H1 (cell line): ENCODE measurements around the gene NRXN3. TPM values are rescaled to one million over a fixed set of nuclear protein-coding genes. Genes with fewer than 3 reads are reported as not detected.

Experiments used
- HDAC2 ChIP-seq, 2 experiments: fragments of 300-600 bp in 1 of 2; sonication (generic) in 1 of 2; IDR thresholded peaks; 2 replicates each; pipeline ENCODE4 v1.6.1; 2011 to 2012; ENCODE audit warnings: low read depth in 2 of 2, low read length in 2 of 2, mild to moderate bottlenecking in 2 of 2, moderate library complexity in 2 of 2, borderline replicate concordance in 1 of 2, inconsistent platforms in 1 of 2
- RAD21 ChIP-seq, 2 experiments: IDR thresholded peaks in 1 of 2; conservative IDR thresholded peaks in 1 of 2; 2 replicates each; pipeline ENCODE4 v1.6.1; 2011; ENCODE audit warnings: low read depth in 2 of 2, low read length in 2 of 2, improper control_type of control experiment in 1 of 2, inconsistent platforms in 1 of 2, mild to moderate bottlenecking in 1 of 2, moderate library complexity in 1 of 2
- polyA plus RNA-seq, 7 experiments: library from polyadenylated mRNA; depleted of rRNA in 3 of 7; stranded (reverse) in 5 of 7; unstranded in 2 of 7; fragments of >200 nt in 5 of 7; fragments of 200-250 nt in 2 of 7; gene quantifications; 1 replicate in 5 of 7; 2 replicates in 1 of 7; 4 replicates in 1 of 7; pipeline versions ENCODE4 v1.2.1 to v1.2.3, GENCODE V29; 2011 to 2013; ENCODE audit warnings: missing spikeins in 2 of 7, mixed read lengths in 2 of 7
- total RNA-seq: library from RNA; stranded (reverse); fragmentation: NEBNext Ultra II Directional; extraction: Animal tissue kit (Norgen Biotek cat#: 25700); gene quantifications from 2 replicates; pipeline ENCODE4 v1.2.1, GENCODE V29; 2021
- TF ChIP-seq, protein P1 (sequence below): fragments of 300-600 bp; sonication (generic); IDR thresholded peaks from 2 replicates; pipeline ENCODE4 v1.7.1; 2012; ENCODE audit warnings: low read length, moderate library complexity, mild to moderate bottlenecking, inconsistent platforms; ENCODE audit not compliant: insufficient replicate concordance

The NRXN3 gene
- total and polyA plus RNA-seq, 2 of the 8 experiments (the other 6 are each of a cell fraction or from before 2014, with no cell fraction given): 2.6 to 4.1 TPM

DNA sequence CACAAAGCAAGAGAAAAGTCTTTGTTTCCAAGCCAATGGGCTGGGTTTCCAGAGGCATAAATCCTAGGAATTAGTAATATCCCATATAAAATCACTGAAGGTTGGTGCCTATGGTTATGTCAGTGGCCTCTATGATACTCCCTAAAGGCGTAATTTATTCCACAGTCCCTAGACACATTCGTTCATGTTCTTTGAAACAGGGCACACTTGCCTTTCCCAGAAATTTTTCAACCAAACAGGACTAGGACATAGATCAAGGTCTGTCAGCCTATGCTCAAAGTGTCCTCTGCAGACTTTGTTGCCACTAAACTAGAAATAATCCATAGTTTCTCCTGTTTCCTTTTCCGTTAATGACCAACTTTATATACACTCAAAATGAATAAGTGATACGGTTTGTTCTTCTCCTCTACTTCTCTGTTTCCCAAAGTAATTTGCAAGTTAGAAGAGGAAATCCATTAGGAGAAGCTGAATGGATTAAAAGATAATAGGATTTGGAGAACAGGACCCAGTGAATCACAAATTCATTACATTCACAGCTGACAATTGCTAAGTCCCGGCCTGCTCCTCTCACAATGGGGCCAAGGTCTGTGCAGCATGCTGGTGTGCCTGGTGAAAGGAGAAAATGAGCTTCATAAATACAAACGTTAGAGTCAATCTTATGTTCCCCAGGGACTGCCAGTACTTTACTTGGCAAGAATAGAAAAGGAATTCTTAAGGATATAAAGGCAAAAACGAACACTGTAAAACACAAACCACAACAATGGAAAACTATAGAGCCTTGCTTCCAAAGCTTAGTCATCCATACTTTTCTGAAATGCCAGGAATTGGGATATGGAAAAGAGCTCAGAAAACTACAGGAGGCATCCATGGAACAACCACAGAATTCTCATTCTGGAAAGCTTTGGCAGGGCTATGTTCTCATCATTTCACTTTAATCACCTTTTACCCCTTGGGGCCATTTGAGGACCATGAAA is 966.2 kb downstream of the NRXN3 start (continued):
- TF ChIP-seq, protein P1, sequence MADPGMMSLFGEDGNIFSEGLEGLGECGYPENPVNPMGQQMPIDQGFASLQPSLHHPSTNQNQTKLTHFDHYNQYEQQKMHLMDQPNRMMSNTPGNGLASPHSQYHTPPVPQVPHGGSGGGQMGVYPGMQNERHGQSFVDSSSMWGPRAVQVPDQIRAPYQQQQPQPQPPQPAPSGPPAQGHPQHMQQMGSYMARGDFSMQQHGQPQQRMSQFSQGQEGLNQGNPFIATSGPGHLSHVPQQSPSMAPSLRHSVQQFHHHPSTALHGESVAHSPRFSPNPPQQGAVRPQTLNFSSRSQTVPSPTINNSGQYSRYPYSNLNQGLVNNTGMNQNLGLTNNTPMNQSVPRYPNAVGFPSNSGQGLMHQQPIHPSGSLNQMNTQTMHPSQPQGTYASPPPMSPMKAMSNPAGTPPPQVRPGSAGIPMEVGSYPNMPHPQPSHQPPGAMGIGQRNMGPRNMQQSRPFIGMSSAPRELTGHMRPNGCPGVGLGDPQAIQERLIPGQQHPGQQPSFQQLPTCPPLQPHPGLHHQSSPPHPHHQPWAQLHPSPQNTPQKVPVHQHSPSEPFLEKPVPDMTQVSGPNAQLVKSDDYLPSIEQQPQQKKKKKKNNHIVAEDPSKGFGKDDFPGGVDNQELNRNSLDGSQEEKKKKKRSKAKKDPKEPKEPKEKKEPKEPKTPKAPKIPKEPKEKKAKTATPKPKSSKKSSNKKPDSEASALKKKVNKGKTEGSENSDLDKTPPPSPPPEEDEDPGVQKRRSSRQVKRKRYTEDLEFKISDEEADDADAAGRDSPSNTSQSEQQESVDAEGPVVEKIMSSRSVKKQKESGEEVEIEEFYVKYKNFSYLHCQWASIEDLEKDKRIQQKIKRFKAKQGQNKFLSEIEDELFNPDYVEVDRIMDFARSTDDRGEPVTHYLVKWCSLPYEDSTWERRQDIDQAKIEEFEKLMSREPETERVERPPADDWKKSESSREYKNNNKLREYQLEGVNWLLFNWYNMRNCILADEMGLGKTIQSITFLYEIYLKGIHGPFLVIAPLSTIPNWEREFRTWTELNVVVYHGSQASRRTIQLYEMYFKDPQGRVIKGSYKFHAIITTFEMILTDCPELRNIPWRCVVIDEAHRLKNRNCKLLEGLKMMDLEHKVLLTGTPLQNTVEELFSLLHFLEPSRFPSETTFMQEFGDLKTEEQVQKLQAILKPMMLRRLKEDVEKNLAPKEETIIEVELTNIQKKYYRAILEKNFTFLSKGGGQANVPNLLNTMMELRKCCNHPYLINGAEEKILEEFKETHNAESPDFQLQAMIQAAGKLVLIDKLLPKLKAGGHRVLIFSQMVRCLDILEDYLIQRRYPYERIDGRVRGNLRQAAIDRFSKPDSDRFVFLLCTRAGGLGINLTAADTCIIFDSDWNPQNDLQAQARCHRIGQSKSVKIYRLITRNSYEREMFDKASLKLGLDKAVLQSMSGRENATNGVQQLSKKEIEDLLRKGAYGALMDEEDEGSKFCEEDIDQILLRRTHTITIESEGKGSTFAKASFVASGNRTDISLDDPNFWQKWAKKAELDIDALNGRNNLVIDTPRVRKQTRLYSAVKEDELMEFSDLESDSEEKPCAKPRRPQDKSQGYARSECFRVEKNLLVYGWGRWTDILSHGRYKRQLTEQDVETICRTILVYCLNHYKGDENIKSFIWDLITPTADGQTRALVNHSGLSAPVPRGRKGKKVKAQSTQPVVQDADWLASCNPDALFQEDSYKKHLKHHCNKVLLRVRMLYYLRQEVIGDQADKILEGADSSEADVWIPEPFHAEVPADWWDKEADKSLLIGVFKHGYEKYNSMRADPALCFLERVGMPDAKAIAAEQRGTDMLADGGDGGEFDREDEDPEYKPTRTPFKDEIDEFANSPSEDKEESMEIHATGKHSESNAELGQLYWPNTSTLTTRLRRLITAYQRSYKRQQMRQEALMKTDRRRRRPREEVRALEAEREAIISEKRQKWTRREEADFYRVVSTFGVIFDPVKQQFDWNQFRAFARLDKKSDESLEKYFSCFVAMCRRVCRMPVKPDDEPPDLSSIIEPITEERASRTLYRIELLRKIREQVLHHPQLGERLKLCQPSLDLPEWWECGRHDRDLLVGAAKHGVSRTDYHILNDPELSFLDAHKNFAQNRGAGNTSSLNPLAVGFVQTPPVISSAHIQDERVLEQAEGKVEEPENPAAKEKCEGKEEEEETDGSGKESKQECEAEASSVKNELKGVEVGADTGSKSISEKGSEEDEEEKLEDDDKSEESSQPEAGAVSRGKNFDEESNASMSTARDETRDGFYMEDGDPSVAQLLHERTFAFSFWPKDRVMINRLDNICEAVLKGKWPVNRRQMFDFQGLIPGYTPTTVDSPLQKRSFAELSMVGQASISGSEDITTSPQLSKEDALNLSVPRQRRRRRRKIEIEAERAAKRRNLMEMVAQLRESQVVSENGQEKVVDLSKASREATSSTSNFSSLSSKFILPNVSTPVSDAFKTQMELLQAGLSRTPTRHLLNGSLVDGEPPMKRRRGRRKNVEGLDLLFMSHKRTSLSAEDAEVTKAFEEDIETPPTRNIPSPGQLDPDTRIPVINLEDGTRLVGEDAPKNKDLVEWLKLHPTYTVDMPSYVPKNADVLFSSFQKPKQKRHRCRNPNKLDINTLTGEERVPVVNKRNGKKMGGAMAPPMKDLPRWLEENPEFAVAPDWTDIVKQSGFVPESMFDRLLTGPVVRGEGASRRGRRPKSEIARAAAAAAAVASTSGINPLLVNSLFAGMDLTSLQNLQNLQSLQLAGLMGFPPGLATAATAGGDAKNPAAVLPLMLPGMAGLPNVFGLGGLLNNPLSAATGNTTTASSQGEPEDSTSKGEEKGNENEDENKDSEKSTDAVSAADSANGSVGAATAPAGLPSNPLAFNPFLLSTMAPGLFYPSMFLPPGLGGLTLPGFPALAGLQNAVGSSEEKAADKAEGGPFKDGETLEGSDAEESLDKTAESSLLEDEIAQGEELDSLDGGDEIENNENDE: no peak
- TF ChIP-seq RAD21 (IDR thresholded peaks at IDR 0.05 in 1 of 2, conservative IDR thresholded peaks at IDR 0.05 in 1 of 2; ENCODE audit: low read depth in 2 of 2, low read length in 2 of 2) (no peak), HDAC2 (IDR thresholded peaks at IDR 0.05; ENCODE audit: borderline replicate concordance in 1 of 2, low read depth in 2 of 2, low read length in 2 of 2) (no peak)
